HFFc6 (cell line): Measurements from ENCODE around the gene UBXN6. TPM values are rescaled to one million over a fixed set of nuclear protein-coding genes. Genes with fewer than 3 reads are reported as not detected.

Source experiments
- DNase-seq: peaks from one replicate; pipeline ENCODE4 v3.0.0-alpha.2; 2018
- H3K27ac Mint-ChIP-seq: 2 replicates; pipeline ENCODE4 v1.8.0; 2020; ENCODE audit warnings: mild to moderate bottlenecking, mixed read lengths
- H3K27me3 Mint-ChIP-seq: 2 replicates; pipeline ENCODE4 v1.8.0; 2021; ENCODE audit warnings: mild to moderate bottlenecking, moderate library complexity, mixed read lengths; ENCODE audit not compliant: insufficient read depth
- H3K36me3 Mint-ChIP-seq: 2 replicates; pipeline ENCODE4 v1.8.0; 2021; ENCODE audit warnings: low read depth, mixed read lengths
- H3K4me1 Mint-ChIP-seq: 2 replicates; pipeline ENCODE4 v1.8.0; 2020; ENCODE audit warnings: low read depth, mixed read lengths
- H3K4me3 Mint-ChIP-seq: 2 replicates; pipeline ENCODE4 v1.8.0; 2020; ENCODE audit warnings: mild to moderate bottlenecking, moderate library complexity, mixed read lengths
- H3K9me3 Mint-ChIP-seq: 2 replicates; pipeline ENCODE4 v1.8.0; 2020; ENCODE audit warnings: mild to moderate bottlenecking, mixed read lengths
- total RNA-seq, 6 experiments: library from RNA; stranded (reverse); fragmentation: NEBNext Ultra II Directional; extraction: Animal tissue kit (Norgen Biotek cat#: 25700); gene quantifications; 2 replicates in 1 of 6; 3 replicates in 5 of 6; pipeline ENCODE4 v1.2.3, GENCODE V29; 2021
- TF ChIP-seq, protein P1 (sequence below): fragments of 200-600 bp; sonication (generic); IDR thresholded peaks from 2 replicates; pipeline ENCODE4 v1.5.0; 2021; ENCODE audit warnings: antibody characterized with exemption, mild to moderate bottlenecking

Gene UBXN6
- total RNA-seq, 6 experiments from 2014 or later, result 124 to 142 (median 131) TPM

DNA sequence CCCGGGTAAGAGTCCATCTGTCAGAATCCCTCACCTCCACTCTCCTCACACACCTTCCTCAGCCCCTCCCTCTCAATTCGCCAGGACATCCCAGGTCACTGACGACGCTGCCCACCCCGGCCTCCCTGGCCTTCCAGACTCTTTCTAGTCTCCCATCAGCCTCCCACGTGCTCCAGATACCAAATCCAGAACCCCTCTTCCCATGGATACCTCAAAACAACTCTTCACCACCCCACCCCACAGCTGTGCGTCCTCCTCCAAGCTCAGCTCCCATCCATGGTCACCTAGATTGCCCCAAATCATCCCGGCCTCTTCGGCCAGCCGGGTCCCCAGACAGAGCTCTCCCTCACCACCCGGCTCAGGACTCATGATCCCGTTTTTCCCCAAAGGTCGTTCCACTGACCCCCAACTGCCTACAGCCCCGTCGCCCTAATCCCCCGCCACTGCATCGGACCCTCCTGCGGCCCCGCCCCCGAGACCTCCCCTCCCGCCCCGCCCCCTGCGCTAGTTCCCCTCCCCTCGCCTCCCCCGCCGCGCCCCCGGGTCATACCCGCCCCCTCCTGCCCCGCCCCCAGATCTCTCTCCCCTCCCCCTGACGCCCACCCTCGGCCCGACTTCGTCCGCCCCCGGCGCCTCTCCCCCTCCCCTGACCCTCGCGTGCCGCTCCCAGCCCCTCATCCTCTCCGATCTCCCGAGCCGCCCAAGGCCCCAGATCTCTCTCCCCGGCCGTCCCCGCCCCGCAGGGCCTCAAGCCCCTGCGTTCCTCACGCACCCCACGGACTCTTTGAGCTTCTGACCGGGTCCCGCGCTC is 546 bp downstream of the UBXN6 start:
- H3K4me1 Mint-ChIP-seq, result peaks cover 24% of the 10 kb centered on the region
- H3K27ac Mint-ChIP-seq, result peak overlapping the region; percentile 99
- H3K27me3 Mint-ChIP-seq, result peaks cover 6% of the 10 kb centered on the region
- peak overlapping the region; percentile 99 for H3K4me3 Mint-ChIP-seq
- peak; percentile 37 for DNase-seq
- H3K36me3 Mint-ChIP-seq, result no peaks in the 10 kb centered on the region
- H3K9me3 Mint-ChIP-seq, result no peaks in the 10 kb centered on the region
- TF ChIP-seq, protein P1, sequence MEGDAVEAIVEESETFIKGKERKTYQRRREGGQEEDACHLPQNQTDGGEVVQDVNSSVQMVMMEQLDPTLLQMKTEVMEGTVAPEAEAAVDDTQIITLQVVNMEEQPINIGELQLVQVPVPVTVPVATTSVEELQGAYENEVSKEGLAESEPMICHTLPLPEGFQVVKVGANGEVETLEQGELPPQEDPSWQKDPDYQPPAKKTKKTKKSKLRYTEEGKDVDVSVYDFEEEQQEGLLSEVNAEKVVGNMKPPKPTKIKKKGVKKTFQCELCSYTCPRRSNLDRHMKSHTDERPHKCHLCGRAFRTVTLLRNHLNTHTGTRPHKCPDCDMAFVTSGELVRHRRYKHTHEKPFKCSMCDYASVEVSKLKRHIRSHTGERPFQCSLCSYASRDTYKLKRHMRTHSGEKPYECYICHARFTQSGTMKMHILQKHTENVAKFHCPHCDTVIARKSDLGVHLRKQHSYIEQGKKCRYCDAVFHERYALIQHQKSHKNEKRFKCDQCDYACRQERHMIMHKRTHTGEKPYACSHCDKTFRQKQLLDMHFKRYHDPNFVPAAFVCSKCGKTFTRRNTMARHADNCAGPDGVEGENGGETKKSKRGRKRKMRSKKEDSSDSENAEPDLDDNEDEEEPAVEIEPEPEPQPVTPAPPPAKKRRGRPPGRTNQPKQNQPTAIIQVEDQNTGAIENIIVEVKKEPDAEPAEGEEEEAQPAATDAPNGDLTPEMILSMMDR, result no peak

DNA sequence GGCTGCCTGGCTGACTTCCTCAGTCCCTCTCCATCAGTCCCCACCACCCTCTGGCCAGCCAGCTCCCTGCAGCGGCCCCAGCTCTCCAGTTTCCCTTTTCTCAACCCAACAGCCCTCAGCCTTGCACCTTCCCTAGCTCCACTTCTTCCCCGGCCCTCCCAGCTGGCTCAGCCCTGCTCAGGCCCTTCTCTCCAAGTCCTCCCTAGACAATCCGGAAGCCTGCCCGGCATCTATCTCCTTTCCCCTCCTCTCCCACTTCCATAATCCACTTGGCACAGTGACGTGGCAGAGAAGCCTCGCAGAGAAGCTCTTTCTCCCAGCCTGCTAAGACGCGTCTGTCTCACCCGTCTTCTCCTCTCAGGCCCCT is 1.1 kb downstream of the UBXN6 start:
- TF ChIP-seq, protein P1, result no peak
- Mint-ChIP-seq H3K9me3 (no peaks in the 10 kb centered on the region), H3K27me3 (peaks cover 6% of the 10 kb centered on the region), H3K27ac (peak overlapping the region; percentile 99), H3K4me1 (peaks cover 24% of the 10 kb centered on the region), H3K36me3 (no peaks in the 10 kb centered on the region), H3K4me3 (peak overlapping the region; percentile 99)
- DNase-seq, result peak; percentile 47

DNA sequence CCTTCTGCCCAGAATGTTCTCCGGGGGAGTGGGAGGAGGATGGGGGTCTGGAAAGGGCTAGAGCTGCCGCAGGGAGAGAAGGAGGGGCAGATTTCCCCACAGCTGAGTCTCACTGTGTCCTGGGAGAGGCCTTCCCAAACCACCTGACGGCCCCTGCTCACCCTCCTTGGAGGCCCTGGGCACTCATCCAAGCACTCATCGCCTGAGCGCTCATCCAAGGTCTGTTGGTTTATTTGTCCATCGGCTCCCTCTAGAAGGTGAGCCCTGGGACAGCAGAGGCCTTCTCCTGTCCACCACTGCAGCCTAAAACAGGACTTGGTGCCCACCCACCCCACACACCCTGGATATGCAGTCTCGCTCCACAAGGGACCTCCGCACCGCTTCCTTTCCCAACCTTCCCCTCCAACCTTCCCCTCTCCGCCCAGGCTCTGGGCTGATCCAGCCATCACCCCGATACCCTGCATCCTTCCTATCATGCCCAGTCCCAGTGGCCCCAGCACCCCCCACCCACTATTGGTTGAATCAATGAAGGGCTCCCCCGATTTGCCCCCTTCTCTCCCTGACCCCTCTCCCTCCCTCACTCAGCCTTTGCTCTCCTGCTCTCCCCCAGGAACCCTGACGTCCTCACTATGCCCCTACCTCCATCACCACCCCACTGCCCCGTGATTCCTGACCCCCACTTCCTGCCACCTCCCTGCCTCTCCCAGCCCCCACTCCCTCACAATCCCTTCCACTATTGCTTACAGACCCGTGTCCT is 1.7 kb downstream of the UBXN6 start:
- TF ChIP-seq, protein P1, result 0 out of 2 replicates have a peak, but pooled peaks have one; percentile 22
- H3K27ac Mint-ChIP-seq, result peak overlapping the region; percentile 99
- H3K27me3 Mint-ChIP-seq, result peaks cover 6% of the 10 kb centered on the region
- peak overlapping the region; percentile 99 for H3K4me3 Mint-ChIP-seq
- peaks cover 24% of the 10 kb centered on the region for H3K4me1 Mint-ChIP-seq
- DNase-seq, result peak; percentile 81
- H3K36me3 Mint-ChIP-seq, result no peaks in the 10 kb centered on the region; the same call in 1 of the 2 replicates
- H3K9me3 Mint-ChIP-seq, result no peaks in the 10 kb centered on the region

DNA sequence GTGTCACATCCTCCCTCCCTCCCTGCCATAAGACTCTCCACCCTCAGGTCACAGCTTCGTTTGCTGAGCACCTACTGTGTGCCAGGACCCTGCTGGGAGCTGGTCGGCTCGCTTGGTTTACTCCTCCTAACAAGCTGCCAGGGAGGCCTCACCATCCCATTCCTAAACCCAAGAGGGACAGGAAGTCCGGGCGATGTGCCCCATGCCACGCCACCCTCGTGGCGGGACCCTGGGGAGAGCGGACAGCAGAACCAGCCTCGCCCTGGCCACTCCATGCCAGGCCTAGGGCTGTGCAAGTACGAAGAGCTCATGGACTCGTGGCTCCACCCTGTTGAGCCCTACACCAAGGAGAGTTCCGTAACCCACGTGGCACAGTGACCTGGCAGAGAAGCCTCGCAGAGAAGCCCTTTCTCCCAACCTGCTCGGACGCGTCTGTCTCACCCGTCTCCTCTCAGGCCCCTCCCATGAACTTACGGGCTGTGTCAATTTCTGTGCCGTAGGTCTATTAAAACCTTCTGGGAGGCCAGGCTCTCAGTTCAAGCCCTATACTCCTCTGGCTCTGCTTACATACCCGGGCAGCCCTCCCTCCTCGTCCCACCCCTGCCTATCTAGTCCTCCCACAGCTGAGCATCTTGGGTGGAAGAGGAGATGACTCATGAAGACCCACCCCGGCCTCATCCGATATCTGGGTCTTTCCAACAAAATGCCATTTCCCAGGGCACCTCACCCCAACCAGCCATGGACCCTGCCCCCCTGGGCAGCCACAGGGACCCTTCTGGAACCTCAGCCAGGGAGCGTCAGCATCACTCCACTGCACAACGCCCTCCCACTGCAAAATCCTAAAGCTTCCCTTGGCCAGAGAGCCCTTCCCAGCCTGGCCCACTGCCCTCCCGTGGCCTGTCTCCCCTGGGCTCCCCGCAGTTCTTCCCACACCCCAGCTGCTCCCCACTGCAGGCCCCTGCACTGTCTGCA is 2.6 kb downstream of the UBXN6 start:
- H3K27ac Mint-ChIP-seq, result peak overlapping the region; percentile 99
- H3K27me3 Mint-ChIP-seq, result peaks cover 6% of the 10 kb centered on the region
- TF ChIP-seq, protein P1, result no peak
- H3K4me3 Mint-ChIP-seq, result peak overlapping the region; percentile 99
- peaks cover 24% of the 10 kb centered on the region for H3K4me1 Mint-ChIP-seq
- no peaks in the 10 kb centered on the region for H3K9me3 Mint-ChIP-seq
- H3K36me3 Mint-ChIP-seq, result peaks cover 3% of the 10 kb centered on the region; the same call in 1 of the 2 replicates
- peak; percentile 52 for DNase-seq
